ENCODE results near the gene RAB40AL. TPM values are rescaled to one million over a fixed set of nuclear protein-coding genes. Genes with fewer than 3 reads are reported as not detected.

RAB40AL gene, protein sequence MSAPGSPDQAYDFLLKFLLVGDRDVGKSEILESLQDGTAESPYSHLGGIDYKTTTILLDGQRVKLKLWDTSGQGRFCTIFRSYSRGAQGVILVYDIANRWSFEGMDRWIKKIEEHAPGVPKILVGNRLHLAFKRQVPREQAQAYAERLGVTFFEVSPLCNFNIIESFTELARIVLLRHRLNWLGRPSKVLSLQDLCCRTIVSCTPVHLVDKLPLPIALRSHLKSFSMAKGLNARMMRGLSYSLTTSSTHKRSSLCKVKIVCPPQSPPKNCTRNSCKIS
- 0.32 and 0.61 TPM in 2 replicates for total RNA-seq

DNA sequence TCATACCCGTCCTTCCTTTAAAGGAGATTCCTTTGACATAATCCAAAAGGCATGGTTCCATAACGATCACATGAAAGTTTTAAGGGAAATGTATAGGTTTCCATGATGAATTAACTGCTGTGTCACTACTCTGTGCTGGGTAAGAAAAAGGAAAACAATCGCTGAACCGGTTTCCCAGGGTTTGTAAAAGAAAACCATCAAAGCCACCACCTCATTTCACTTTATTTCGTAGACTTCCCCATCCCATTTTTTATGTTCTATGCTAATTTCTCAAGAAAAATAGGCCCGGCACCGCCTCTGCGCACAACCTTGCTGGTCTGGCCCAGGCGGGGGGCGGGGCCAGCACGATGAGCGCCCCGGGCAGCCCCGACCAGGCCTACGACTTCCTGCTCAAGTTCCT is at the start of gene RAB40AL:
Gene RAB40AL, plus strand, starts transcription at position 301 of the 400 bp plus-strand sequence. Its CDS starts 47 bp downstream, at position 348.

Other genes with a start within 250 kb of the RAB40AL start
- 15.6 and 17.9 TPM in 2 replicates for gene GPRASP2, start 224.8 kb upstream of the RAB40AL start, total RNA-seq
- gene GPRASP3, start 216.5 kb upstream of the RAB40AL start, total RNA-seq = 4.9 and 11.6 TPM in 2 replicates
- gene BEX1, start 126.9 kb downstream of the RAB40AL start, total RNA-seq = 0.32 TPM in 1 of 2 replicates, not detected in the other
- not detected in 2 replicates for gene NXF3, start 155.9 kb downstream of the RAB40AL start, total RNA-seq